Skeletal muscle cell (primary cell): ENCODE data around the gene OXCT1.
"Not testable (repeated sequence)": the region's sequence is repeated elsewhere in the genome, so short reads cannot be mapped to it uniquely, and the experiment has no call there.

Source experiments
- DNase-seq: peaks from one replicate; pipeline ENCODE4 v3.0.0-alpha.2; 2010; ENCODE audit warnings: low read depth
- H3K4me3 ChIP-seq: 2 replicates; pipeline ENCODE4 v1.5.1; 2011; ENCODE audit warnings: low read depth, mild to moderate bottlenecking, control low read depth, low read length, moderate library complexity

Gene OXCT1

GRCh38 chr5:41837793-41838192 is 32.4 kb downstream of the OXCT1 start:
- no peak for DNase-seq

GRCh38 chr5:41835645-41836044 is 34.6 kb downstream of the OXCT1 start:
- DNase-seq: peak; percentile 76
- H3K4me3 ChIP-seq: no peak overlapping the region

More at GRCh38 chr5:41837793-41838192, 32.4 kb downstream of the OXCT1 start:
- H3K4me3 ChIP-seq: no peak overlapping the region

- H3K4me3 ChIP-seq: no peak overlapping the region
- no peak for DNase-seq
Measured at GRCh38 chr5:41834506-41834905, 35.7 kb downstream of the OXCT1 start.

GRCh38 chr5:41832430-41832829 is 37.8 kb downstream of the OXCT1 start:
- no peak for DNase-seq
- no peak overlapping the region for H3K4me3 ChIP-seq

- DNase-seq: no peak
- no peak overlapping the region for H3K4me3 ChIP-seq
Measured at GRCh38 chr5:41831155-41831554, 39.1 kb downstream of the OXCT1 start.

GRCh38 chr5:41827792-41828191 is 42.4 kb downstream of the OXCT1 start:
- DNase-seq: no peak
- H3K4me3 ChIP-seq: no peak overlapping the region

GRCh38 chr5:41822036-41822435 is 48.2 kb downstream of the OXCT1 start:
- DNase-seq: no peak
- H3K4me3 ChIP-seq: no peak overlapping the region

GRCh38 chr5:41821051-41821450 is 49.2 kb downstream of the OXCT1 start:
- no peak overlapping the region for H3K4me3 ChIP-seq
- no peak for DNase-seq

- no peak for DNase-seq
Measured at GRCh38 chr5:41820150-41820549, 50.1 kb downstream of the OXCT1 start.

GRCh38 chr5:41817625-41818301 is 52.5 kb downstream of the OXCT1 start:
- no peak for DNase-seq
- H3K4me3 ChIP-seq: no peak overlapping the region

More at GRCh38 chr5:41820150-41820549, 50.1 kb downstream of the OXCT1 start:
- H3K4me3 ChIP-seq: no peak overlapping the region

GRCh38 chr5:41815663-41816229 is 54.5 kb downstream of the OXCT1 start:
- DNase-seq: no peak
- no peak overlapping the region for H3K4me3 ChIP-seq

- no peak for DNase-seq
- H3K4me3 ChIP-seq: no peak overlapping the region
Measured at GRCh38 chr5:41815261-41815660, 55.0 kb downstream of the OXCT1 start.

- not testable (repeated sequence) for DNase-seq, H3K4me3 ChIP-seq
Measured at GRCh38 chr5:41814306-41814705, 55.9 kb downstream of the OXCT1 start.

- no peak overlapping the region for H3K4me3 ChIP-seq
- DNase-seq: no peak
Measured at GRCh38 chr5:41812156-41812555, 58.1 kb downstream of the OXCT1 start.

- H3K4me3 ChIP-seq: no peak overlapping the region
- DNase-seq: no peak
Measured at GRCh38 chr5:41809128-41809527, 61.1 kb downstream of the OXCT1 start.

- H3K4me3 ChIP-seq: no peak overlapping the region
- DNase-seq: no peak
Measured at GRCh38 chr5:41808294-41808693, 61.9 kb downstream of the OXCT1 start.

- DNase-seq: no peak
Measured at GRCh38 chr5:41797662-41798061, 72.6 kb downstream of the OXCT1 start.

GRCh38 chr5:41796061-41796460 is 74.2 kb downstream of the OXCT1 start:
- no peak overlapping the region for H3K4me3 ChIP-seq
- DNase-seq: no peak

More at GRCh38 chr5:41797662-41798061, 72.6 kb downstream of the OXCT1 start:
- H3K4me3 ChIP-seq: no peak overlapping the region

- no peak for DNase-seq
- H3K4me3 ChIP-seq: no peak overlapping the region
Measured at GRCh38 chr5:41795125-41795524, 75.1 kb downstream of the OXCT1 start.

GRCh38 chr5:41794471-41794870 is 75.8 kb downstream of the OXCT1 start:
- H3K4me3 ChIP-seq: no peak overlapping the region
- peak; percentile 90 for DNase-seq

- no peak overlapping the region for H3K4me3 ChIP-seq
- DNase-seq: peak; percentile 69
Measured at GRCh38 chr5:41793141-41793770, 77.0 kb downstream of the OXCT1 start.
